Measurements from ENCODE around the gene PMPCA.

Gene PMPCA

DNA sequence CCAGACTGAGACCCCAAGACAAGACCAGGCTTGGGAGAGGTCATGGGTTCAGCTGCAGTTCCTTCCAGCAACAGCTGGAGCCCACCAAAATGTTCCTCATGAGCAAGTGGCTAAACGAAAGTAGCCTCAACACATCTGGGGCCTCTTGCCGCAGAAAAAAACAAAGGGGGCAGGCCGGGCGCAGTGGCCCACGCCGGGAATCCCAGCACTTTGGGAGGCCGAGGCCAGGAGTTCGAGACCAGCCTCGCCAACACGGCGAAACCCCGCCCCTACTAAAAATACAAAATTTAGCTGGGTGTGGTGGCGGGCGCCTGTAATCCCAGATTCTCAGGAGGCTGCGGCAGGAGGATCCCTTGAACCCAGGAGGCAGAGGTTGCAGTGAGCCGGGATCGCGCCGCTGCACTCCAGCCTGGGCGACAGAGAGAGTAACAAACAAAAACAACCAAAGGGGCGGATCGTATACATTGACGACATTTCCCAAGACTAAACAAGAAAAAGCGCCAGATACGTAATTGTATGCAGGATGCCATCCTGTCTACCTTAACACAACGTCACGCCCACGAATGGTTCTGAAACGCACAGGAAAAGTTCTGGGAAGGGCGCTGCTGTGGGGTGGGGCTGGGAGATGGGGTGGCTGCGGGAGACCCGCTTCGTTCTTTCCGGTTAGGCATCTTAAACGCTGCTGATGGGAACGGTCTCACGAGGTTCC is 27.5 kb downstream of the PMPCA start:
- no peak for FAIRE-seq

DNA sequence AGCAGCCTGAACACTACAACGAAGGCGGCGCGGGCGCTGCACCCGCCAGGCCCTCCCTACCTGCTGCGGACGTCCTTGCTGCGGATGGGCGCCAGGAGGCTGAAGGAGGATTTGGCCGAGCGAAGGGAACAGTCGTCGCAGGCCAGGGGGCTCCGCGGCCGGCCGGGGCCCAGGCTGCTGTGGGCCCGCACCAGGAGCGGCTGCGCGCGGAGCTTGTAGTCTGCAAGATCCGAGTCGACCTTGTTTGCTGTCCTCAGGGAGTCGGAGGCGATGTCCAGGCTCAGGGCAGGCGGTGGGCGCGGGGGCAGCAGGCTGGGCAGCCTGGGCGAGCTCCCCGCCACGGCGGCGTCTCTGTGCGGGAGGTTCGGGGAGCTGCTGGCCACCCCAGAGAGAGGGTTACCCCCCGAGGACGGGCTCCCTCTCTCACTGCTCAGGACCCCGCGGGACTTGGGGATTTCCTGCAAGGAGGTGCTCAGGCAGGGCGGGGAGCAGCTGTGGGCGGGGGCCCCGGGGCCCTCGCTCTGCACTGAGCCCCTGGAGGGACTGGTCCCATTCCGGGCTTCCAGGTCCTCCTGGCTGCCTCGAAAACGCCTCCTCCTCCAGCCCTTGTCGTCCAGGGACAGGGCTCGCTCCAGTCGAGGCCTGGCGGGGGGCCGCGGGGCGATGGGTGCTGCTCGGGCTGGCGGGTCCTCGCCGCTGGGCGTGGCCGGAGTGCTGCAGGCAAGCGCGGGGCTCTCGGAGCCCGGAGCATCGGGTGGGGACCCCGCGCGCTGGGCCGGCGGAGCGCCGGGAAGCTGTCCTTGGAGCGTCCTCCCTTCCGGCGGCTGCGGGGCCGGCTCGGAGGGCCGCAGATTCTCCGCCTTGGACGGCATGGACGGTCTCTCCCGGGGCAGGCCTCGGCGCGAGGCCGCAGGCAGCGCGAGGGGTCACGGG is 28.4 kb downstream of the PMPCA start:
- FAIRE-seq, result no peak

DNA sequence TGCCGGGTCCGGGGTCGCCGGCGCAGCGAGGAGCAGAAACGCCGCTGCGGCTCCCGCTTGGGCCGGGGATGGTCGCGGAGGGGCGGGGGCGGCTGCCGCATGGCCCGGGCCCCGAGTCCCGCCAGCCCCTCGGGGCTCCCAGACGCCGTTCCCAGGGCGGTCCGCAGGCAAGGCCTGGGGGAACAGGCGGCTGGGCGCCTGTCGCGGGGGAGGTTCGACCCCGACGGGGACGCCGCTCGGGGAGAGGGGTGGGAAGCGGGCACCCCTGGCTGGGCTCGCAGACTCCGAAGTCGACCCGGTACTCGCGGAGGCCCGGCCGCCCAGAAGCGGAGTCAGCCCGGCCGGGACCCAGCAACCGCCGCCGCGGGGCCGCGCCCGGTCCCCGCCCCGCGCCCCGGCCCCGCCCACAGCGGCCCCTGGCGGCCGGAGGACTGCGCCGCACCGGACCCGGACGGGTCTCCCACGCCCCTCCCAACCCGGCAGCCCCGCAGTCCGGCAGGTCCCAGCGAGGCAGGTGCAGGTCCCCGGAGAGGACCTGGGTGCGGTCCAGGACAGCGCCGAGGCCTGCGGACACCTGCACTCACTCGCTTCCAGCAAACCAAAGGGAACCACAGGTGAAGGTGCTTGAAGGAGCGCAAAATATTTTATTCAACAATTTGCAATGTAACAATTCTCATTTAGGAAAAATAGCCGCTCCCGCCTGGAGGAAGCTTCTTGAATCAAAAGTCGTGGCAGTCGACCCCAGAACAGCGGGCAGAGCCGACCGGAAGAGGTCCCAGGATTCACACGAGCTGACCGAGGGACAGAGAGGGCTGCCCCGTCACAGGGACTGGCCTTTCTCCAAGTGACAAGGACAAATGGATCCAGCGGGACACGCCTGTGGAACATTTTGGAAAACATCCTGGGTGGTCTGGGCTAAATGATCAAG is 29.3 kb downstream of the PMPCA start, which contains the start of gene INPP5E:
TSS of gene INPP5E (minus strand) at position 365 of the 928 bp plus-strand sequence. CDS start 426 bp downstream, outside the sequence.
- FAIRE-seq, result no peak

DNA sequence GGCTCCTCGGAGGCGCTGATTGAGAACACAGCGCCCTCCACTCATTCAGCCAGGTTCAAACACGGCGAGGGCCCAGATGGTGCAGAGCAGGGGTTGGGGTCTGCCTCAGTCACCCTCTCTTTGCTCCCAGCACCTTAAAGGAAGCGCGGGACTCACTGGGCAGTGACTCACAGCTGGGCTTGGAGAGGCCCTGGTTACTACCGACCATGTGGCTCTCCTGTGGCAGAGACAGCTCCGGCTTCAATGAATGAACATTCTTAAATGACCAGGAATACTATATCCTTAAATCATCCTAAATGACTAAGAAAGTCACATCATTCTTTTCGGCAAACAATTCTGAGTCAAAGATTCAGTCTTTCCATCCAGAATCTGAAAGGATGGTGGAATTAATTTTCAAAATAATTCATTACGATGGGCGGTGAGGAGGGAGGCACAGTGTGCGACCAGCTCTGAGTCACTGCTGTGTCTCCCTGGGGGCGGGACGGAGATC is 30.8 kb downstream of the PMPCA start:
- FAIRE-seq, result no peak

DNA sequence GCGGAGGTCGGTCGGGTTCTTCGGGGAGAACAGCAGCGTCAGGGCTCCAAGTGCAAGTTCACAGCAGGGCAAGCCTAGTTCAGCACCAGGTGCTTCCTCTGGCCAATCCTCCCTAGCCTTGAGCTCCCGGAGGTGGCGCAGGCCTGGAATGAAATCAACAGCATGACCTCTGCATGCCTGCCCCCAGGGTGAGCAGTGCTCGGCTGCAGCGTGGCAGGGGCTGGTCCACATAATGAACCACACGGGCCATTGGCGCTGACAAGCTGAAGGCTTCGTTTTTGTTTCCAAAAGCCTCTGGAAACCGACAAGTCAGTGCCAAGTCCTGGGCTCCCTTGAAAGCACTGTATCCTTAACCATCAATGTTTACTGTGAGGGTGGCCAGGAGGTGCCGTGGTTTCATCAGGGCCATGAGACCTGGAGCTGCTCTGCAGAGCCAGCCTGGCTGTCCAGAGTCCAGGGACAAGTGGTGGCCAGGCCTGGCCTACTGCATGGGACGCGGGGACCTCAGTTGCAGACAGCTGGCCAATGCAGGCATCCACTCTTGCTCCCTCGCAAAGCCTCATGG is 31.3 kb downstream of the PMPCA start:
- FAIRE-seq, result no peak

DNA sequence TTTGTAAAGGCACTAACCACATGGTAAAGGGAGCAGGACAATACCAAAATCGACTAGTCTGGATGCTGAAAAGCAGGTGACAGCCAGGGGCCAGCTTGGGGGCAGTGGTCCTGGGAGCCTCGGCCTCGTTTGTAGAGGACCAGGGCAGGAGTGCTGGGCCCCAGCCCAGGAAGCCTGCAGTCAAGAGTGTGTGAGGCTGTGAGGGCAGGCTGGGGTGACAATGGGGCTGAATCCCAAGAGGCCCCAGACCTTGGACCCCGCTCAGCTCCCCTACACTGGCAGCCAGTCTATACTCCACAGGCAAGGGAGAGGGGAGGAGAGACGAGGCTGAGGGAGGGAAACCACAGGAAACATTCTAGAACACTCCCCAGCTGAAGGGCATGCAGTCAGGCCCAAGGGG is 31.8 kb downstream of the PMPCA start:
- FAIRE-seq, result no peak

DNA sequence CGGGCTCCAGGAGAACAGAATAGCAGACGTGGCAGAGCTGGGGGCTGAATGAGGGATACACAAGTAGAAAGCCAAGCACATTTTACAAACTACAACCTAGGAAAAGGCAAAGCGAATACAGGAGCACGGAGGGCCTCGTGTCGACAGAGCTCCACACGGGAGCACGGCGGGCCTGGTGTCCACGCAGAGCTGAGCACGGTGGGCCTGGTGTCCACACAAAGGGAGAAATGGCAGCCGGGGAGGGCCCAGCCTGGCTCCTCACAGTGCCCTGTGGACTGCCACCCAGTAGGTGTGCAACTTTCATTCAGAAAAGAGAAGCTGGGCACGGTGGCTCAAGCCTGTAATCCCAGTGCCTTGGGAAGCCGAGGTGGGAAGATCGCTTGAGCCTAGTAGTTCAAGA is 32.6 kb downstream of the PMPCA start:
- no peak for FAIRE-seq

DNA sequence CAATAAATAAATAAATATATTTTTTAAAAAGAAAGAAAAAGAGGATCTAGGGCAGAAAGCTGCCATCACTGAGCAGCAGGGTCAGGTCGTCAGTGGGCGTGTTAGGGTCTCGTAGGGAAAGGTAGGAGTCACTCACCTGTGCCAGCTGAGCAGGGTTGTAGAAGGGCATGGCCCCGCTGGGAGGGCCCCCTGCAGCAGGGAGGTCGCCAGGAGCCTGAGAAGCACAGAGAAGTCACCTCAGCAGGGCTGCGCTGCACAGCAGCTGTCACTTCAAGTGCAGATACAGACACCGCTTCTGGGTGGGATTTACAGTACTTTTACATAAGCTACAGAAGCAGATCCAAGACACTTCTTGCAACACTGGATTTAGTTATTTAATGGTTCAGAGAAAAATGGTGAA is 33.2 kb downstream of the PMPCA start:
- no peak for FAIRE-seq

DNA sequence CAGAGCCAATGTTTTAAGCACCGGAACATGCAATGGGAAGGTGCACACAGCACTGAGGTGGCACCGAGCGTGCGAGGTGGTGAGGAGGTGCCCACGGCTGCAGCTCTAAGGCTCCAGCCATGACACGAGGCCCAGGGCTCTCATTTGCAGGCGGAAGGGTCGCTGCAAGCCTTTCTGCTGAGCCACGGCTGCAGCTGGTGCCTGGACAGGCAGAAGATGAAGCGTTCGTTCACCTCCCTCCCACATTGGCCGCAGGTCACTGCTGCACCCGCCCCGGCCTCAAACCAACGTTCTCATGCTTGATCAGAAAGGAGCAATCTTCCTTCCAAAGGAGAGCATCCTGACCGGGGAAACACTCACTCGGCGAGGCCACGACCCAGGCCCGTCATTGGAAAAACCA is 33.6 kb downstream of the PMPCA start:
- FAIRE-seq, result no peak

DNA sequence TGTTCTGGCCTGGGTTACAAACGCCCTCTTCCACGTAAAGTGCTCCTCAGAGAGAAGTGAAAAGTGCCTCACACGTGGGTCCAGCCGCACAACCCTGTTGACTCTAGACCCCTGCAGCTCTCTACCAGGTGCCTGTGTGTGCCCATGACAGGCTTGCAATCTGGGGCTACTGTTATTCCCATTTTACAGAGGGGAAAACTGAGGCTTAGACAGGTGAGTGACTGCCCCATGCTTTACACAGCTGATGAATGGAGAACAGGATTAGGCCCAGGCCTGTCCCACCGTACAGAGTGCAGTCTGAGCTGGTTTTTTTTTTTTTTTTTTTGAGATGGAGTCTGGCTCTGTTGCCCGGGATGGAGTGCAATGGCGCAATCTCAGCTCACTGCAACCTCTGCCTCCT is 35.3 kb downstream of the PMPCA start:
- no peak for FAIRE-seq

DNA sequence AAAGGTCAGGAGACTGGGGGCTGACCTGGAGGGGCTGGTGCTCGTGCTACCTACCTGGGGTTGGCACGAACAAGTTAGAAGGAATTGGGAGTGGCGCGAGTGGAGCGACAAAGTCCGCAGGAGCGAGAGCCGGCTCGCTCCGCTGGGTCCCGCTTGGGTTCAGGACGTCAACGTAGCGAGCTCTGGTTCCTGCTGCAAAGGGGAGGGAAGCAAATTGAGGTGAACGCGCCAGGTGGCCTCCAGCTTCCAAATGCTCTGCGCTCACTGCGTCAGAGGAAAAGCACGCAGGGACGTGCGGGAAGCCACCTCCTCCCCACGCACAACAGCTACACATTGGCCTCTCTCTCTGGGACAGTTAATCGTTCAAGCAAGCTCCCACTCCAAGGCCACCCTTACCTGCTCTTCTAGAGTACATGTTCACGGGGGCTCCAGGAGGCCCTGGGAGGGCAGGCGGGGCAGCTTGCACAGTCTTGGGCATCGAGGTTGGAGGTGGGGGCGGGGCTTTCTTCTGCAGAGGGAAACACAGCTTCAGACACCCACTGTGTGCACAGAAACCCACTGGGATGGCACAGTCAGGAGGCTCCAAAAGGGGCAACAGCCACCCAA is 36.8 kb downstream of the PMPCA start:
- FAIRE-seq, result no peak

DNA sequence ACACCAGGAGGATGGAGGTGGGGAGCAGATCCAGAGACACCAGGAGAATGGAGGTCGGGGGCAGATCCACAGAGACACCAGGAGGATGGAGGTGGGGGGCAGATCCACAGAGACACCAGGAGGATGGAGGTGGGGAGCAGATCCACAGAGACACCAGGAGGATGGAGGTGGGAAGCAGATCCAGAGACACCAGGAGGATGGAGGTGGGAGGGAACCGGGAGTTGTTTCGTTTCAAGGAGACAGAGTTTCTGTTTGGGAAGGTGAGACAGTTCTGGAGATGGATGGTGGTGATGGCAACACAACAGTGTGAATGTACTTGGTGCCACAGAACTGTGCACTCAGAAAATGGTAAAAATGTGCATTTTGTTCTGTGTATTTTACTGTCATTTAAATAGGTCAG is 38.2 kb downstream of the PMPCA start:
- FAIRE-seq, result no peak

DNA sequence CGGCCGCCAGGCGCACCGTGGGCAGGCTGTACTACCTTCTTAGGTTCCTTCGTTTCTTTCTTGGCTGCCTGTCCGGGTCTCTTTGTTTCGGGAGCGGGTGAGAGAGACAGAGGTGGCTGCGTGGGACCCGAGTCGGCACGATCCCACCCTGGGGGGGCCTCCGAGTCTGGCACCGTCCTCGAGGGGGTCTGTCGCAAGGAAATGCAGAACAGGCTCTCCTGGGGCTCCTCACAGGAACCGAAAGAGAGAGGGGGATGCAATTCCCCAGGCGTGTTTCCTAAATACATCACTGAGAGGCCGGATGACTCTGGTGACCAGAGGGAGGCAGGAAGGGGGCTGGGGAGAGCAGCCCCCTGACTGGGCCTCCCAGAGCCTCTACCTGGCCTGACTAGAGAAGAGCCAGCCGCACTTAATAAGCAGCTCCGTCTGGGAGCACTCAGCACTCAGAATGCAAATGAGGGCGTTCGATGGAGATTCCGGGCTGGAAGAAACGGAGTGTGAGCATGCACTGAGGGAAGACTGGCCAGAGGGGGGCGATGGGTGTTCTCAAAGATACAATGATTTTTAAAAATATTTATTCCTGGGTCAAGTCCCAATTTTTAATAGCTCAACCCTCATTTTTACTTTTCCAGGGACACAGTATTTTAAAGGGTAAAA is 40.9 kb downstream of the PMPCA start:
- FAIRE-seq, result no peak

DNA sequence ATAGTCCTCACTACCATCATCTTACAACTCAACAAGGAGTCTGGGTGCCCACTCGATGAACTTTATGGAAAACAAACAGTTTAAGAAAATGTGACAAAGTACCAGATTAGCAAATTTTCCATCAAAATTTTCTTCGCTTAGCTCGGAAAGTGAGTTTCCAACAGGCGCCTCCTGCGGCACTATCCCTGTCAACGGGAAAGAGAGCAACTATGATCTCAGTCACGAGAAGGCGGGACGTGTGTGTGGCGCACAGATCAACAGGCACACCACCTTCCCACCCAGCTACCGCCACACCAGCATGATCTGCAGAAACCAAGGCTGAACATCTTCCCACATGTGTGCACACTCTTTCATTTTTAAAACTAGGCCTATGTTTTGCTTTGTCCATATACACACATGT is 42.9 kb downstream of the PMPCA start:
- no peak for FAIRE-seq

DNA sequence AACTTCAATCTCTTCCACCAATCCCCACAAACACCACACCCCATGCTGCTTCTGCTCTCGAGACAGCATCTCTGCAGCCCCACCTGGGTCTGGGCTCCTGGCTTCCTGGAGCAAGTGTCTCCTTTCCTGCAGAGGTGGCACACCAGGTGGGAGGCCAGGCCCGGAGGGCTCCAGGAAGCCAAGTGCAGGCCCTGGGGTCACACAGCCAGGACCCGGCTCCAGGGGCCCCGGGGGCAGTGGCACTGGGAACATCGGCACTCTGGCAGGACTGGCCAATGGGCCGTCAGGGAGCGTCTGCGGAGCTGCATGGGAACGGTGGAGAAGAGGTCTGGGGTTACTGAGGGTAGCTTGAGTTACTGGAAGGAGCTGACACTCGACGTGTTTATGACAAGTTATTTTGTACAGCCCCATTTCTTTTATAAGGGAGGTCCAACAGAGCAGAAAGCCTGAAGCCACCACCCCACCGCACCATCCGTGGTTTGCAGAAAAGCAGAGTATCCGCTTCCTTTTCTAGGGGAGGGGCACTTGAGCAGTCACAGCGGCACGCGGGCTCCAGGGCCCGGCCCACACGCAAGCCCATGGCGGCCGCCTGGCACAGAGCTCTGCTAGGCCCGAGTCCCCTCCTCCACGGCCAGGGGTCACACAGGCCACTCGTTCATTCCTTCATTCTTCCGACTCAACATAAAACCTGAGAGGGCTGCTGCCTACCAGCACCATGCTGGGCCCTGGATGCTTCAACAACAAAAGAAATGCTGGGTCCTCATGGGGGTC is 43.8 kb downstream of the PMPCA start:
- FAIRE-seq, result no peak

DNA sequence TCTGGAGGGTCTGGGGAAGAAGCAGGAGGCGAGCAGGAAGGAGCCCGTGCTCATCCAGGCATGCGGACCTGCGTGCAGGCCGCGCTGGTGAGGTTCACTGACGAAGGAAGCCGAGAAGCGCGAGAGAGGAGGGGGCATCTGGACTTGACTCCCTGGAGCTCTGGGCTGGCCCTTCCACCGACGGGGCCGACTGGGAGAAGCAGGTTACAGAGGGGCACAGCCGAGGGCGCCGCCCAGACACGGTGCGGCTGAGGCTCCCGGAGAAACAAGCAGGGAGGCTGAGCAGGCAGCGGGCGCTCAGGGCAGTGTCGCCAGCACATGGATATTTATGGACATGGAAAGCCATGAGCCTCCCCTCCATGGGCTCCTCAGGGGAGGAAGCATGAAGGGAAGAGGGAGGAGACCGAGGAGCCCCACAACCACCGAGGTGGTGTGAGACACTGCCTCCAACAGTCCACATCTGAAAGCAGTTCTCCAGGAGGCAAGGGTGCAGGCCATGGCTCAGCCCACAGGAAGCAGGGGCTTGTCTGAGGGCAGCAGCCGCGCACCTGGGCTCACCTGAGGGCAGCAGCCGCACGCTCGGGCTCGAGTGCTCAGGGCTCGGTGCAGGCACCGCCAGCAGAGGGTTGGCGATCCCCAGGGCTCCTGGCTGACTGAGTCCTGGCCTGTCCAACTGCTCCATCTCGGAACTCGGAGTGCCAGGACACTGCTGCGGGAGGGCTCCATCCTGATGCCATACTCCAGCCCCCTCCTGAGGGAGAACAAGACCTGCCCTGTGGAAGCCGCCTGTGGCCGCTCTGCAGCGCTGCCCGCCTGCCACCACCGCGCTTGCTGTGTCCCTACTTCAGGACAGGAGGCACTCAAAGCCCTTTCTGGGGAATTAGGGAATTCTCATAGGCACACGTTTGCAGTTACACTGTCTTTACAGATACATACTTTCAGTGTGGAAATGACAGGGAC is 44.9 kb downstream of the PMPCA start:
- no peak for FAIRE-seq

DNA sequence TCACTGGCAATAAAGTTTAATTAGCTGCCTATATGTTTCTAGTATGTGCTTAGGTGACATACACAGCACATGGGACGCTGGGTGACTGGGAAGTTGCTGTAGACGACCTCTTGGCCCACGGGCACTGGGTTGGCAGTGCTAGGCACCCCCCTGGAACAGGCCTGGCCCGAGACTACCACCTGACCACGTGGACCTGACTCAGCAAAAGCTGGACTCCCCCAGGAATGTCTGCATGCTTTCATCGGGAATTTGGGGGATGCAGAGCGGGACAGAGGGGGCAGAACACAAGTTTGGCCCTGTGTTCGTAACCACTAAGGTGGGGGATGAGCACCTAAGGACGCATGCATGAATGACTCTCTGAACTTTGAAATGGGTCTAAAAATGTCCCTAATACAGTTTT is 45.8 kb downstream of the PMPCA start:
- no peak for FAIRE-seq

DNA sequence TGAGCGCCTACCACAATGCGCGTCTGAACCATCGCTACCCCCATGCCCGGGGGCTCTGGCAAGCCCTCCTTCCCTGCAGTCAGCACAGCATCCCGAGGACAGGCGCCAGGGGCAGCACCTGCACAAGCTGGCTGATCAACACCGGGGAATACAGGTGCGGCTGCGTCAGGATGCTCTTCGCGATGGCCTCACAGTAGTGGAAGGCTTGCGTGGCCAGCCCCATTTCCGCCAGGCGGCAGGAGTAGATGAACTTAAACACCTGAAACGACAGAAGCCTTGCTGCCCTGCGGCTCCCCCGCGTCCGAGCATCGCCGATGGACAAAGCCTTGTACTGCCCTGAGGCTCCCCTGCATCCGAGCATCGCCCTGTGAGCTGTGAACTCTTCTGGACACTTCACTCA is 46.9 kb downstream of the PMPCA start:
- FAIRE-seq, result no peak

DNA sequence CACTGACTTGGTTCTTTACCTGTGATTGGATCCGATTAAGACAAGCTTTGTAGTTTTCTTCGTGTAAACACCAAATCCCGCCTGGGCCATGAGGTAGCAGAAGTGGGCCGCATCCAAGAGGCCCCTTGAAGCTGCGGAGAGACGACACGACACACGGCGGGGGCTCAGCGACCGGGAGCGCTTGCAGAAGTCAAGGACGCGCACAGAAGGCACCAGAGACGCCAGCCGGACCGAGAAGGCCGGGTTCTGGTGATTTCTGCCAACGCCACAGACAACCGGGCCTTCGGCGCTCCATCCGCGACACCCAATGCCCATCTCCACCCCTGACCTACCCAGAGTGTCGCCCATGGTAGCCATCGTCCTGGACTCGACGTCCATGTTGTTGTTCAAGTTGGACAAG is 49.0 kb downstream of the PMPCA start:
- FAIRE-seq, result no peak
